Measurements from ENCODE around the gene XAF1.

GRCh38 chr17:6710317-6710716, 45.5 kb upstream of the XAF1 start:
- TF ChIP-seq CTCF (conservative IDR thresholded peaks at IDR 0.05 in 1 of 2, IDR thresholded peaks at IDR 0.05 in 1 of 2; ENCODE audit: low read depth in 1 of 2, low read length in 2 of 2): no peak
- TF ChIP-seq EZH2 (IDR thresholded peaks at IDR 0.05; ENCODE audit: low read length, missing control alignments): no peak

Data from fibroblast of lung (primary cell).